HG03565 (cell line): Measurements from ENCODE around the gene LDLRAD4.

Experiments
- ATAC-seq: cut with Tn5 transposase; IDR thresholded peaks from one replicate; pipeline ENCODE4 v1.9.1; 2021; ENCODE audit warnings: mild to moderate bottlenecking, moderate library complexity; ENCODE audit not compliant: unreplicated experiment

The LDLRAD4 gene

DNA sequence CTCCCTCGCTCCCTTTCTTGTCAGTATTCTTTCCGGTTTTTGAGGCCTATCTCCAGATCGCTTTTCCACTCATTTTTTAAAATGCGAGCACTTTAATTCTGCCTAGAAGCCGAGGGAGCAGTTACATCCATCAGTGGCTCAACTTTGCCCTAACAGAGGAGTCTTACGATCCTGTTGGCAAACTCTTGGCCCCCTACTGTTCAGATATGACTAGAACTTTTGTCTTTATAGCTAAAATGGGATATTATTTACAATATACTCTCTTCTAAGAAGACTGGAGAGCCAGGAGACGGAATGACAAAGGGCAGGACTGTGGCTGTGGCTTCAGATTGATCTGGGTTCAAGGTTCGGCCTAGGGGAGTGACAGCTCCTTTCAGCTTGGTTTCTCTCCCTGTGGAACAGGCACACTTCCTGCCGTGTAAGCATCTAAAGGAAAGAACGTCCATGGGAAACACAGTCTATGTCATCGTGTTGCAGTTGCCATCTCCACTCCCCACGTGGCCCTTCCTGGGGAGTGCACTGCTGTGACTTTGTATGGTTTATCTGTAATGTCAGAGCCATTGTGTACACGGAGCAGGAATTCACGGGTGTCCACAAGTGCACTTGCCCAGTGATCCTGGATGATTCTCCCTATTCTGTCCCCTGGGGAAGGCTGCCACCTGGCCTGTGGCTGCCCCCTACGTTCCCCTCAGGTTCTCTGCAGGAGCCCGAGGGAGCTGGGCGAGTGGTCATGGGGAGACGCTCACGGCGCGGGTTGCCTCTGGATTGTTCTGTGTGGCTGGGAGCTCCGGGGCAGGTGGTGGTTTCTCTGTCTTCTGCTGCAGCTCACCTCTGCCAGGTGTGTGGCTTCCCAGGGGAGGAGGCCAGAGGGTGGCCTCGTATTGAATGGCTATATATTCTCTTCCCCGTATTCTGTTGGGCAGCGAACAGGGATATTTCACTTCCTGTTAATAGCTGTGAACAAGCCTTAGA lies 222.0 kb downstream of the LDLRAD4 start:
- ATAC-seq = no peak

DNA sequence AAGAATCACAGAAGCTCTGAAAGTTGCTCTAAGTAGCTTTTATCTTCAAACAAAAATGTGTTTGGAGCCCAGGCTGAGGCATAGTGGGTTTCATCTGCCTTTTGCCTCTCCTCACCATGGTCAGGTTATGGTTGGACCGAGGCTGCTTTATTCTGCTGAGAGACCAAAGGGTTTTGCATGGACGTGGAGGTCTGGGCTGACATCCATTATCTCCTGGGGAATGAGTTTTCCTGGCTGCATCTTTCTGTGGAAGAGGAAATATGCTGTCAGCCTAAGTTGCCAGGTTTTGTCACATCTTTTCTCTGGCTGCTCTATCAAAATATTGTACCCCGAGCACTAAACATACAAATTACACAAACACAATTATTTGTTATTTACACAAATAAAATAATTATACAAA lies 223.2 kb downstream of the LDLRAD4 start:
- no peak for ATAC-seq

DNA sequence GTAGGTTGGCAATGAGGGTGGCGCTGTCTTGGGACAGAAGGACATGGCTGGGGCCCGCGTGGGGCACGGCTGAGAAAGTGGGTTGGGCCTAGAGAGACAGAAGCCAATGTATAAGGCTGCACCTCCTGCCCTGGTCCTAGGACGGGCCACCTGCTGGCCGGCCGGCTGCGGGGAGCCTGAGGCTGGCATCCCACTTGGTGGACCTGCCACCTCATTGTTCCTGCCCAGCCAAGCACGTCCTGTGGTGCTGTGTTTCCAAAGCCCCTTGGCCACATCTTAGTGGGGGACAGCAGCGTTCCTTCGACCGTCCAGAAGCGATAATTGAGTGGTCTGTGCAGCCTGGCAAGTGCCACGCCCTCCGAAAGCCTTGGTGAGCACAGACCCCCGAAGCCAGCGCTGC lies 223.9 kb downstream of the LDLRAD4 start:
- no peak for ATAC-seq

DNA sequence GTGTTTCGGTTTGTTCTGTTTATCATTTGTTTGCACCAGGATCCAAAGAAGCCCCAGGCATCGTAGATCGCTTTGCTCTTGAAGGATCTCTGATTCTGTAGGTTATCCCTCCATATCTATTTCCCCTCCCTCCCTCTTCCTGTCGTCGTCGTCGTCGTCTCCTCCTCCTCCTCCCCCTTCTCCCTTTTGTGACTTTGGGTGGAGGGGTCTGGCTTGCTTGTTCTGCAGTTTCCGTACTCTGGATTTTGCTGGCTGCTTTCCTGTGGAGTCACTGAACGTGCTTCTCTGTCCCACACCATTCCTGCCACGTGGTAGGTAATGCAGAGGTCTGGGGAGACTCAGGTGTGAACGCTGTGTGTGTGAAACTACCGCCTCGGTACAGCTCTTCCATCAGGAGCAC lies 225.0 kb downstream of the LDLRAD4 start:
- no peak for ATAC-seq

DNA sequence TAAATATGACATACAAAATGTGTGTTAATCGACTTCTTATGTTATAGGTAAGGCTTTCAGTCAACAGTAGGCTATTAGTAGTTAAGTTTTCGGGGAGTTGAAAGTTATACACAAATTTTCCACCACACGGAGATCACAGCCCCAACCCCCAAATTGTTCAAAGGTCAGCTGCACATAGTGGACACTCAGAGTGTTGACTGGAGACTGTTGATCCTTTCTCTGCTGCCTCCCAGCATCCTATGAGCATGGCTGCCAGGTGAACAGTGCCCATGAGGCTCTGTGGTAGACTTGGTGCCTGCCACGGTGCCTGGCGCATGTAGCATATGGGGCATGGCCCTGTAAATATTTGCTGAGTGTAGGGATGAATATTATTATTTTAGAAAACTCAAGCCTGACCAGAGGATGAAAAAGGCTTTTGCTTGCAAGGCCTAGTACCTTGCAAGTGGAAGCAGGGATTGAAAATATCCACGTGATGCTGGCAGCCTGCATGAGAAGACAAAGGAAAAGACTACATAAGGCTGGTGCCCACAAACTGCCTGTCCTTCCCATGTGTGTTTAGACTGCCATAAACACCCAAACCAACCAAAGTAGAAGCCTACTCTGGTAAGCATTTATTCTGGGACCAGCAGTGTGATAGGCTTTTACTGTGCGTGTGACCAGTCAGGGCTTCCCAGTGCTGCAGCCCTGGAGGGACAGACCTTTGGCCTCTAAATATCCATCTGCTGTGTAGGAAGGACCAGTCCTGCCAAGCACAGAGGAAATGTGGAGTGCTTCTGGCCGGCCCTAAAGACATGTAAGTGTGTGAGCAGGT lies 226.1 kb downstream of the LDLRAD4 start:
- no peak for ATAC-seq

DNA sequence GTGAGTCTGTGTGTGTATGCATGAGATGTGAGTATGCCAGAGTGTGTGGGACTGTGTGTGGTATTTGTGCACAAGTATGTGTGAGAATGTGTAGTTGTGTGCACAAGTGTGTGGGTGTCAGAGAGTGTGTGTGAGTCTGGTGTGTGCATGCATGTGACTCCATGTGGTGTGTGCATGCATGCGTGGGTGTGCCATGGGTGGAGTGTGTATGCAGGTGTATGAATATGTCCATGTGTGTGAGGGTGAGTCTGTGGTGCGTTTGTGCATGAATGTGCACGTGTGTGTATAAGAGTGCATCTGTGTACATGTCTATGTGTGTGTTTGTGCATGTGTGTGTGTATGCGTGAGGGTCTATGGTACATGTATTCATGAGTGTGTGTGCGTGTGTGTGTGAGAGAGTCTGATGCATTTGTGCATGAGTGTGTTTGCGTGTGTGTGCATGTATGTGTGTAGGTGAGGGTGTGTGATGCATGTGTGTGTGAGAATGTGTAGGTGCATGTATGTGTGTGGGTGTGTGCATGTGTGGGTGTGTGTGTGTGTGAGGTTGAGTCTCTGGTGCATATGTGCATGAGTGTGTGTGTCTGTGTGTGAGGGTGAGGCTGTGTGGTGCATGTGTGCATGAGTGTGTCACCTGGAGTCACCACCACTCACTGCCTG lies 226.8 kb downstream of the LDLRAD4 start:
- no peak for ATAC-seq

DNA sequence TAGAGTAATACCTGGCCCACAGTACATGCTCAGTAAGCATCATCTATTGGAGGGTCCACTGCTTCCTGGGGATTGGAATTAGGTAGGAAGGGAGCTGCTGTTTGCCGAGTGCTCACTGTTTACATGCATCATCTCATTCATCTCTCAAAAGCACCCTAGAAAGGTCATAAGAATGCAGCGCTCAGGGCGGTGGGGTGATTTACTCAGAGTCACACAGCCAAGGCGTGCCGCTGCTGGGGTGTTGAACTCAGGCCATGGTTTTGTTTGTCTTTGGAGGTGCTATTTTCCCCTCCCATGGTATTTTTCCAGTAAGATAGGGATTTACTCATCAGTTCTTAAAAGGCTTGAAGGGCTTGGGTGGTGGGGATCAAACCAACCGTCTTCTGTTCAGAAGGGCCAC lies 227.5 kb downstream of the LDLRAD4 start:
- ATAC-seq = no peak

DNA sequence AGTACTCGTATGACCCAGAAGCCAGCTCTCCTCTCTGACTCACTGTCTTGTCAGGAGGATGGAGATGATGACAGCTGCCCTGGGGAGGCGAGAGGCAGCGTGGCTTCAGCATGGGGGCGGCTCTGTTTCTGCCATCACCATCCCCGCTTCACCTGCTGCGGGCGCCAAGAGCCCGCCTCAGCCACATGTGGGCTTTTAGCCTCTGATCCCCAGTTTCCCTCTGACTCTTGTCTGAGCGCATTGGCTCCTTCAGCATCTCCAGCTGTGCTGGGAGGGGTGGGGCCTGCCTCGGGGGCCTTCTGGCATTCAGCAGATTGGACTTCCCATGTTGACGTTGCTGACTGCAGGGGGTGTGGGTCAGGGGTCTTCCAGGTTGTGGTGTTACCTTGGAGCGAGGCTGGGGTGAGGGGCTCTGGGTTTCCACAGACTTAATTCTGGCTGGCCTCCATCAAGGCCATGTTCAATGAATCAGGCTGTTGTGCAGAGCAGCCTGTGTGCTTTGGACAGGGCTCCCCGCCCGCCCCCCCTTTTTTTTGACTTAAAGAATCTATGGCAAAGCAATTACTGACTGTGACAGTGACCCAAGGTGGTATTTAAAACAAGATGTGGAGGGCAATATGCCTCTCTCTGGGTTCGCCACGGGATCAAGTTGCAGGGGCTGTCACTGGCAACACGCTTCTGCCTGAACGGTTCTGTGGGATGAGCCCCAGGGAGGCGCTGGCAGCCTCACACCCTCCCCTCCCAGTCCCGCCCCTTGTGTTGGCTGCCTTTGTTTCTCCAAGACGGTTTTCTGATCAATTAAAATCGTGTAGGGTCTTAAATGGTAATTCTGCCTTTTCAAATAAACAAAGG lies 228.3 kb downstream of the LDLRAD4 start:
- ATAC-seq = no peak

DNA sequence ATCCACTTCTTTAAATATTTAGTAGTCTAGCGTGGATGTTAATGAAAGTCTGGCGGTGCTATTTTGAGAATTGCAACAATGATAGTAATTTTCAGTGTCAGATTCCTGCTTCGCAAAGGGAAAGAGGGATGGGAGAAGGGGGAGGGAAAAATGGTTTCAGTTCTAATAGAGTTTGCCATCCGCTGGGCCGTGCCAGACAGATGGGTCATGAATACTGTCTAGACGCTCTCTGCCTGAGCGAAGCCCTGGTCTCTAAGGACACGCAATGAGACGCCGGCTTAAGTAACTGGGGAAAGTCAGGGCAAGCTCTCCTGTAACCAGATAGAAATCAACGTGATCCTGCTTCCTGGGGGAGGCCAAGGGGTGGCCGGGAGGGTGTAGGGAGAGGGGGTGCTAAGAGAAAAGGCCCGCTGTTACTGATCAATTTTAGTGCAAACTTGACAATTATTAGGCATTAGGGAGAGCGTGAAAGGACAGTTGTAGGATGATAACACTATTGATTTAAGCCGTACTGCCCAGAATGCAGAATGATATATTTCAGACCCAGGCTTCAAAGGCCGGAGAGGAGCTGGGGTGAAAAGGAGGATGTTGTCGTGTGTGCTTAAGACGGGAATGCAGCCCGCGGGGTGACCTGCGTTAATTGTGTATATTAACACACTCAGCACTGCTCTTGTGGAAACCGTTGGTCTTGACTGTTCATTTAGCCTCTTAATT lies 229.2 kb downstream of the LDLRAD4 start:
- no peak for ATAC-seq

DNA sequence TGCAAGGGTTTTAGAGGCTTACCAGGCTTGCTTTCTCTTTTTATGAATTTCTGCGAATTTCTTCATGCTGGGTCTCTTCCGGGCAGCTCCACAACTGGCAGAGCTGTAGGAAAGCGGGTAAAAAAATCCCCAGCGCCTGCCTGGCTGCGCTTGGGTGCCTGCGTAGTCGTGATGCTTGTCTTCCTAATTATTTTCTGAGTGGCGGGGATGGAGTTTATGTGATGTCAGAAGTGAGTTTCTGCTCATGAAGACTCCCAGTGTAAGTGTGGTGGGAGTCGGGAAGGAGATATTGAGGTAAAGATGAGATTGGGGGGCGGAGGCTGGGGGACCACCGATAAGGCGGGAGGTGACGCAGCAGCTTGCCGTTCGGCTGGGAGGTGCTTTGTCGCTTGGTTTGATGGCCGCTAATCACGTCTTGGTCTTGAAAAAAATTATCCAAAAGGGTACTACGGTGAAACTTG lies 229.8 kb downstream of the LDLRAD4 start:
- ATAC-seq = no peak

DNA sequence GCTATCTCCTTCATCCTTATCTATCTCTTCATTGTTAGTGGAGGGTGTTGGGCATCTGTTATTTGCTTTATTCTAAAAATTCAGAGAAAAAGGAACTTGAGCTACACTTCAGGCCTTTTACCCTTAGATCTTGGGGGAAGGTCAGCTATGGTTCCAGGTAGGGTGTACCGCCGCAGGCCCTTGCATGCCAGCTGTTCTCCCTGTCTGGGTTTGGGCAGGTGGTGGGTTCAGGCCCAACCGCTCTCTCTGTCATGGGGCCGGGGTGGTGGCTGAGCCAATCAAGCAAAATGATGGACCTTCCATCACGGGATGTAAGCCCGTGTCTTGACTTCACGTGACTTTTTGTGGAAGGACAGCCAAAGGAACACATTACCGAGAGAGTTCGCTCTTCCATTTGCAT lies 231.1 kb downstream of the LDLRAD4 start:
- no peak for ATAC-seq

DNA sequence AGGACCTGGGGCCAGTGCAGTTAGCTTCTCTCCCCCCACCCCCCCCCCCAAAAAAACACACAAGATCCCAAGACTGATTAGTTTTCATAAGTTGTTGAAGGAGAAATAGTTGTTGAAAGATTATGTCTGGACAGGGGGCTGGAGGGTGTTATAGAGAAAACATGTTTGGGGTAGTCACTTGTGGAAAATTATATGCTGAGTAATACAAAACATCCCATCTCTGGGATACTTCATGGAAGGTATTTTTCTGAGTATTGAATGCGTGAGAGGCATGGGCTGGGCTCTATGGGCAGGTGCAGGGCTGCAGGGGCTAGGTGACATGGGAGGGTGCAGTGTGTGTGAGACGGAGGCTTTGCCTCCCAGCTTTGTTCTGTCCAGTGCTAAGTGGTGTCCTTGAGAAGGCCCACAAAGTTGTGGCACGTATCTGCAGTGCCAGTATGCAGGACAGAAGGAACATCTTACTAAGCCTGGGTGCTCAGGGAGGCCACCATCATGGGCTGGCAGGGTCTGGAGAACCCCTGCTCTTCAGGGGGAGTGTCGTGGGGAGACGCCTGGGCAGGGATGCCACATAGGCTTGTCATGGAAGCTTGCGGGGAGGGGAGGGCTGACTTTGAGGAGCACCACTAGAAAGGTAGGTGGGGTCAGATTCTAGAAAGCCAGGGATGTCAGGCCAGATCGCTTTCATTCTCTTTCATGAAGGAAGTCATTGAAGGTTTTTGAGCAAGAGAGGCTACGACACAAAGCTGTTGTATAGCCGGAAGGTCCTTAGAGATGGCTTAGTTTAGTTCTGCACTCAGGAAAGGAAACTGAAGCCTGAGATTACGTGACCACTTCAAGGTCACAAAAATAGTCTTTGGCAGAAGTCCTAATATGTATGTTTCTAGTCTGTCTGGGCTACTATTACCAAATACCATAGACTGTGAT lies 232.0 kb downstream of the LDLRAD4 start:
- peak; percentile 75 for ATAC-seq

DNA sequence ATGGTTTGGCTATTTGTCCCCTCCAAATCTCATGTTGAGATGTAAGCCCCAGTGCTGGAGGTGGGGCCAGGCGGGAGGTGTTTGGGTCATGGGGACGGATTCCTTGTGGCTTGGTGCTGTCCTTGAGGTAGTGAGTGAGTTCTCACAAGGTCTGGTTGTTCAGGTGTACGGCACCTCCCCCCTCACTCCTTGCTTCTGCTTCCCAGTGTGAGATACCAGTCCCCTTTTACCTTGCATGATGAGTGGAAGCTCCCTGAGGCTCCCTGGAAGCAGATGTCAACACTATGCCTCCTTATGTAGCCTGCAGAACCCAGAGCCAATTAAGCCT lies 232.6 kb downstream of the LDLRAD4 start:
- ATAC-seq = no peak

DNA sequence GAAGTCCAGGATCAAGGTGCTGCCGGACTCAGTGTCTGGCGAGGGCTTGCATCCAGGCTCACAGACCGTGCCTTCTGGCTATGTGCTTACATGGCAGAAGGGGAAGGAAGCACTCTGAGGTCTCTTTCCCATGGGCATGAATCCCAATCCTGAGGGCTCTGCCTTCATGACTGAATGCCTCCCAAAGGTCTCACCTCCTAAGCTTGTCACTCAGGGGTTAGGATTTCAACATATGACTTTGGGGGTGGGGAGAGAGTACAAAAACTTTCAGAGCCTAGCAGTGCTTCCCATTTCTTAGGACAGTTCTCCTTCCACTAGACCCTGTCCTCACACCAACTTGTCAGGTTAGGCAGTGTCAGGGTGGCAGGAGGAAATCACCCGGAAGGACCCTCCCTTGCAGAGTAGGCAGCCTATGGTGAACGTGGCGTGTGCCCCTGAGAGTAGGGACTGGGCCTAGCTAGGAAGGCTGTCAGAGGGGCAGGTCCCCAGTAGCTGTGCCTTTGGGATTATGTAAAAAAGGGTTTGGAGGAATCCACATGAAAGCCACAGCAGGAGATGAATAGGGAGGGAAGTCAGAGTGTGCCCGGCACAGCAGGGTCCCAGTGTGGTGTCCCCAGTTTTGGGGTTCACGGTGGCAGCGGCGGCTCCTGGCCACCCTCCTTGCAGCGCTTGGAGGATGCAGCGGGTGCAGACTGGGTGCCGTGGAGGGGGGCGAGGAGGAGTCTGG lies 233.3 kb downstream of the LDLRAD4 start:
- no peak for ATAC-seq

DNA sequence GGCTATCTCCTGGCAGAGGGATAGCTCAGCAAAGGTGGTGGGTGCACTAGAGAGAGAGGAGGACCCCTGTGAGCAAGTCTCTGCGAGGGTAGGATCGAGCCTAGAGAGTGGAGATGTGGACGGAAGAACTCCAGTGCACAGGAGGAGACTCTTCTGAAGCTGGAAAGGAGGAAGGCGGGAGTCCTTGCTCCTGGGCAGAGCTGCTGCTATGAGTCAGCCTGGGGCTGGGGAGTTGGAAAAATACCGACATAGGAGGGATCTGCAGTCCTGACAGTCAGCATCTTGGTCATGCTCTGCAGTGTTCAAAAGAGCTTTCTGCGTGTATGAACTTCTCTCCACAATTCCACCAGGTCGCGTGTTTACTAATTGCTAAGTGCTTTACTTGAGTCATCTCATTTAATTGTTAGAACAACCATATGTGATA lies 233.8 kb downstream of the LDLRAD4 start:
- ATAC-seq = no peak

DNA sequence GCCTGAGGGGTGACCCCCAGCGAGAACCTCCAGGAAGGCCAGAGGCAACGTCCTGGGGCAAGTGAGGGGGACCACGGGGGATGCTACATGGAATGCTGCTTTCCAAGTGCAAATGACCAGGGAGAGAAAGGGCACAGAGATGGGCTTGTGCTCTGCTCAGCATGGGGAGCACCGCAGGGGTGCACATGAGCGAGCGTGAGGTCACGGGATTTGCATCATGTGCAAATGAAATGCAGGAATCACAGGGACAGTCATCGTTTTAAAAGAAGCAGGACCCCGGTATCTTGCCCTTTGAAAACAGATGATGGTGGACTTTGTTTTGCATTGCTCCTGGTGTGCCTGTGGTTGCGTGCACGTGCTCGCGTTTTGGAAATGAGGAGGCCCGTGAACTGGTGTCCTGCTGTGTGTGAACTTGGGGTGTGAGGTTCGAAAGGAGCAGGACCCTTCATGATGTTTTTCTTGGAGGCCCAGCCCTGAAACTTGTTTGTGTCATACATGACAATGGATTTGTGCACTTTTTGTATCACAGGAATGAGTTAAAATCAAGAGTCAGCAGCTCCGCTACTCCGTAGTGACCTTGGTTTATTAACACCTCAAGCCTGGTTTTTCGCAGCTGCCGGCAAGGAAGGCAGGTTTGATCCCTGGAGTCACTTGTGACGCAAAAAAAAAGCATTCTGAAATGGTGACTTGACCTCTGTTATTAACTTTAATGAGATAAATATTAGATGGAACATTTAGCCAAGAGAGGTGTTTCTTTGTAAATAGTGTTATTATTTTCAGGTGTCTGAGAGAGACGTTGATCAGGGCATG lies 234.5 kb downstream of the LDLRAD4 start:
- no peak for ATAC-seq

DNA sequence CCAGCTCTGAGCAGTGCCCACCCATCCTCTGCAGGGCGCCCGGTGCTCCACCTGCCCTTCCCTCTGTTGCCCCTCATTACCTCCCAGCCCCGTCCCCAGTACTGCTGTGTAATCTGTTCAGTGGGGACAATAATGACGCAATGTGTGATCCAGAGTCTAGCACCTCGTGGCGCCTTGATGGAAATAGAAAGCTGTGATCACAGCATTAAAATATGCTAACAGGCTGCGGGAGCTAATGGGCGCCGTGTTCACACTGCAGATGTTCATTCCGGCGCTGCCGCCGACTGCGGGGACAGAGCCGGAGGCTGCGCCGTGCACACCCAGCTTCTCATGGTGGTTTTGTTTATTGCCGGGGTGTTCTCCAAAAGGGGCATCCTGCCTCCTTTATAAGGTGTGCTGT lies 235.2 kb downstream of the LDLRAD4 start:
- ATAC-seq = no peak
